CD4-positive, alpha-beta T cell (primary cell): ENCODE results near the gene GOLGA8J. TPM values are rescaled to one million over a fixed set of nuclear protein-coding genes. Genes with fewer than 3 reads are reported as not detected.

Experiments used
- ATAC-seq: fragments of 200-7000 bp; cut with Tn5 transposase; one replicate; pipeline ENCODE4 v1.10.0; 2022; ENCODE audit warnings: mild to moderate bottlenecking; ENCODE audit not compliant: poor library complexity
- CTCF ChIA-PET: fragments of 350-600 bp; sonication (Branson Sonifier 250); formaldehyde crosslinking; loops from one replicate; lab custom pipeline; 2021; ENCODE audit warnings: antibody characterized with exemption, inconsistent platforms; lab: Charles Lee
- POLR2A ChIA-PET: fragments of 350-600 bp; sonication (Branson Sonifier 250); formaldehyde crosslinking; loops from one replicate; lab custom pipeline; 2021; ENCODE audit warnings: antibody characterized with exemption, inconsistent platforms; lab: Charles Lee
- DNase-seq, 14 experiments: peaks; one replicate each; pipeline ENCODE4 v3.0.0-alpha.2; 2013 to 2020; ENCODE audit warnings: mixed read lengths in 2 of 14
- H3K27ac ChIP-seq, 2 donors: one replicate each; pipeline versions ENCODE4 v1.5.1 to v1.7.0; 2013; ENCODE audit warnings: low read length in 2 of 2, low read depth in 1 of 2, mild to moderate bottlenecking in 1 of 2
- H3K27me3 ChIP-seq, 2 experiments: 1 replicate in 1 of 2; 2 replicates in 1 of 2; pipeline versions ENCODE4 v1.6.1 to v1.7.0; 2013; ENCODE audit warnings: low read length in 2 of 2, control low read depth in 1 of 2, mild to moderate bottlenecking in 1 of 2, moderate library complexity in 1 of 2; ENCODE audit not compliant: insufficient read depth in 2 of 2, control insufficient read depth in 1 of 2
- H3K36me3 ChIP-seq: one replicate; pipeline ENCODE4 v1.6.1; 2013; ENCODE audit warnings: low read length, control low read depth; ENCODE audit not compliant: insufficient read depth
- H3K4me1 ChIP-seq: one replicate; pipeline ENCODE4 v1.6.1; 2013; ENCODE audit warnings: low read length, control low read depth; ENCODE audit not compliant: insufficient read depth
- H3K4me3 ChIP-seq: one replicate; pipeline ENCODE4 v1.5.1; 2013; ENCODE audit warnings: mild to moderate bottlenecking, low read length, moderate library complexity
- H3K9me3 ChIP-seq, 2 experiments: 1 replicate in 1 of 2; 2 replicates in 1 of 2; pipeline versions ENCODE4 v1.6.1 to v1.7.0; 2013; ENCODE audit warnings: low read length in 2 of 2, mild to moderate bottlenecking in 2 of 2, control low read depth in 1 of 2, moderate library complexity in 1 of 2; ENCODE audit not compliant: control insufficient read depth in 1 of 2, insufficient read depth in 1 of 2
- H3K27ac Mint-ChIP-seq: one replicate; pipeline ENCODE4 v1.8.0; 2020; ENCODE audit warnings: mixed read lengths
- H3K27me3 Mint-ChIP-seq: one replicate; pipeline ENCODE4 v1.8.0; 2021; ENCODE audit warnings: mixed read lengths
- H3K36me3 Mint-ChIP-seq: one replicate; pipeline ENCODE4 v1.8.0; 2021; ENCODE audit warnings: low read depth, mixed read lengths
- H3K4me1 Mint-ChIP-seq: one replicate; pipeline ENCODE4 v1.8.0; 2021; ENCODE audit warnings: low read depth, mixed read lengths
- H3K4me3 Mint-ChIP-seq: one replicate; pipeline ENCODE4 v1.8.0; 2020; ENCODE audit warnings: mild to moderate bottlenecking, mixed read lengths
- H3K9me3 Mint-ChIP-seq: one replicate; pipeline ENCODE4 v1.8.0; 2020; ENCODE audit warnings: mixed read lengths
- intact Hi-C, 2 experiments: fragments of 100-400 bp; cut with DNase I in 1 of 2; cut with micrococcal nuclease in 1 of 2; formaldehyde crosslinking; loops; one replicate each; pipeline versions ENCODE4 v1.15.1 to v1.9.0; 2023 to 2025; cut with DNase I, micrococcal nuclease
- total RNA-seq, 174 experiments: library from RNA in 2 of 174; stranded (reverse) in 2 of 174; gene quantifications; one replicate each; pipeline ENCODE4 v1.2.3 and lab custom pipeline; 2021 to 2026
- TF ChIP-seq, protein P1 (sequence below): fragments of 200-600 bp; IDR thresholded peaks from one replicate; pipeline ENCODE4 v1.8.0; 2022; ENCODE audit warnings: antibody characterized with exemption, mild to moderate bottlenecking

The GOLGA8J gene
- total RNA-seq, 2 experiments from 2014 or later, result 0.19 TPM; not detected in 1

DNA sequence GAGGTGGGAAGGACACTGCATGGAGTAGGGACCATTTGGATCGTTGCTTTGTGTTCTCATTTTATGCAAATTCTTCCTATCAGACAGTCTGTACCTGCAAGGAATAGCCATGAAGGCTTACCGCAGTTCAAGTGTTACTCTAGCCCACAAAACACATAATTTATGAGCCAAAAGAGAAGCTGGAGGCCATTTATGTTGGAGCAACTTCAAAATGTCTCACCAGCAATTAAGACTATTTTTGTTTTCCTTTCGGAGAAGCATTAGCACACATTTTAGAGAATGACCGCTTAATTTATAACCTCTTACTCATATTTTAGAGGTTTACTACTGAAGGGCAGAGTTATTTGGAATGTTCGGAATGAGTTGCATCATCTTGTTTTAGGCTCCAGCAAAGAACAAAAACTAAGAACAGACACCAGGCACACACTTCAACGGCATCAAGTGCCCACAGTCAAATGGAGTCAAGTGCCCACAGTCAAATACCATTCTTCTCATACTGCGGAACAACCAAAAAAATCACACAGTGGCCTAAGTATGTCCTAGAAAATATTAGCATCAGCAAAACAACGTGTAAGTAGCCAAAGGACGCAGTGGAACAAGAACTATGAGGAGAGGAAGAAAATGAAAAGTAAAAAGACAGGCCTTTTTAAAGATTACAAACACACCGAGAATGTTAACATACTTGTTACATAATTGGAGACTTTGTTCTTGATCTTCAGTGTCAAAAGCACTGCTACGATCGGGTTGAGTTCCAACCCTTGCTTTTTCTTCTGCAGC is 17.5 kb upstream of the GOLGA8J start:
- no peaks in the 10 kb centered on the region for H3K36me3 Mint-ChIP-seq
- H3K4me1 Mint-ChIP-seq, result no peaks in the 10 kb centered on the region
- Histone ChIP-seq H3K4me3 (no peak overlapping the region), H3K27me3 (no peaks in the 10 kb centered on the region), H3K9me3 (peaks cover 0 to 4% of the 10 kb centered on the region in 2 experiments), H3K27ac (no peak overlapping the region), H3K4me1 (no peaks in the 10 kb centered on the region), H3K36me3 (no peaks in the 10 kb centered on the region)
- DNase-seq (no peak), ATAC-seq (no peak)
- TF ChIP-seq, protein P1, sequence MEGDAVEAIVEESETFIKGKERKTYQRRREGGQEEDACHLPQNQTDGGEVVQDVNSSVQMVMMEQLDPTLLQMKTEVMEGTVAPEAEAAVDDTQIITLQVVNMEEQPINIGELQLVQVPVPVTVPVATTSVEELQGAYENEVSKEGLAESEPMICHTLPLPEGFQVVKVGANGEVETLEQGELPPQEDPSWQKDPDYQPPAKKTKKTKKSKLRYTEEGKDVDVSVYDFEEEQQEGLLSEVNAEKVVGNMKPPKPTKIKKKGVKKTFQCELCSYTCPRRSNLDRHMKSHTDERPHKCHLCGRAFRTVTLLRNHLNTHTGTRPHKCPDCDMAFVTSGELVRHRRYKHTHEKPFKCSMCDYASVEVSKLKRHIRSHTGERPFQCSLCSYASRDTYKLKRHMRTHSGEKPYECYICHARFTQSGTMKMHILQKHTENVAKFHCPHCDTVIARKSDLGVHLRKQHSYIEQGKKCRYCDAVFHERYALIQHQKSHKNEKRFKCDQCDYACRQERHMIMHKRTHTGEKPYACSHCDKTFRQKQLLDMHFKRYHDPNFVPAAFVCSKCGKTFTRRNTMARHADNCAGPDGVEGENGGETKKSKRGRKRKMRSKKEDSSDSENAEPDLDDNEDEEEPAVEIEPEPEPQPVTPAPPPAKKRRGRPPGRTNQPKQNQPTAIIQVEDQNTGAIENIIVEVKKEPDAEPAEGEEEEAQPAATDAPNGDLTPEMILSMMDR, result no peak
- H3K27ac Mint-ChIP-seq, result no peak overlapping the region
- no peaks in the 10 kb centered on the region for H3K9me3 Mint-ChIP-seq
- POLR2A ChIA-PET, result no interaction called here
- no peak overlapping the region for H3K4me3 Mint-ChIP-seq
- CTCF ChIA-PET, result no interaction called here
- intact Hi-C loops, result no loop called here
- peaks cover 8% of the 10 kb centered on the region for H3K27me3 Mint-ChIP-seq

DNA sequence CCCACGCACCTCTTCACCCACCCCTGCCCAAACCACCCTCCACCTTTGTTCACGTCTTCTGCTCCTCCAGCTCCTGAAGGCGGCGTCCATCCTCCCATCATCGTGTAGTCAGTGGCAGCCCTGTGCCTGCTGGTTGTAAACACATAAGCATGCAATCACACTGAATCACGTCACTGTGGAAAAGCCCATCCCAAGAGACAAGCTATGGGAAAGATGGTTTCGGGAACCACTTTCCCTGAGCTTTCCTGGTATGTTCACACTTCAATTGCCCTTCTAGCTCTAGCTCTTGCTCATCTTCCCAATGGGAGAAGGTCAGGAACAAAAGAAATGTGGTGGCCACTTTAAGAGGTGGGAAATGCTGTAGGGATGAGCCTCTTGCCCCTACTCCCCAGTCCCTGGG is 14.4 kb upstream of the GOLGA8J start:
- POLR2A ChIA-PET, result no interaction called here
- no peaks in the 10 kb centered on the region for H3K36me3 Mint-ChIP-seq
- no peak overlapping the region for H3K27ac Mint-ChIP-seq
- H3K36me3 ChIP-seq, result no peaks in the 10 kb centered on the region
- peaks cover 26% of the 10 kb centered on the region for H3K27me3 Mint-ChIP-seq
- no peaks in the 10 kb centered on the region for H3K27me3 ChIP-seq
- CTCF ChIA-PET, result no interaction called here
- TF ChIP-seq, protein P1, result no peak
- no peak overlapping the region for H3K27ac ChIP-seq
- H3K4me3 Mint-ChIP-seq, result no peak overlapping the region
- ATAC-seq, result no peak
- H3K4me1 Mint-ChIP-seq, result no peaks in the 10 kb centered on the region
- H3K4me1 ChIP-seq, result no peaks in the 10 kb centered on the region
- intact Hi-C loops, result no loop called here
- H3K9me3 ChIP-seq, result peaks cover 0 to 4% of the 10 kb centered on the region in 2 experiments
- no peak overlapping the region for H3K4me3 ChIP-seq
- no peaks in the 10 kb centered on the region for H3K9me3 Mint-ChIP-seq
- DNase-seq, result no peak

DNA sequence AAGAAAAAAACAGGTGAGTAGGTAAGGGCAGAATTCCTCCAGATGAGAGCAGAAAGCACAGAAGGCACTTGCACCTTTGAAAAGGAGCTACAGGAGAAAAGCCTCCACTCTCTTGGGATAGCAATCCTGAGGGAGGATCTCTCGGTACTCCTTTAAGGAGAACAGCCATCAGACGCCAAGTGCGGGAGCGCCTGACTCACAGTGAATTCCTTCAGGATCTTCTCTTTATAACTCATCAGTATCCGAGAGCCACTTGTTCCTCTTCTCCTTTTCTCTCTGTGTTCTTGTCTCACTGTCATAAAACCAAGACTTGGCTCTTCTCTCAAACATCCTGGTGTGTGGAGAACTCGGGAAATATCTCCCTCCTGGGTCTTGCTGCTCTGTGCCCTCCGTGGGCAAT is 10.1 kb upstream of the GOLGA8J start:
- Mint-ChIP-seq H3K4me3 (no peak overlapping the region), H3K36me3 (no peaks in the 10 kb centered on the region), H3K4me1 (no peaks in the 10 kb centered on the region), H3K27ac (no peak overlapping the region), H3K9me3 (no peaks in the 10 kb centered on the region), H3K27me3 (peaks cover 48% of the 10 kb centered on the region)
- H3K27ac ChIP-seq, result no peak overlapping the region
- H3K9me3 ChIP-seq, result peaks cover 0 to 4% of the 10 kb centered on the region in 2 experiments
- ChIA-PET POLR2A (no interaction called here), CTCF (no interaction called here)
- intact Hi-C loops, result no loop called here
- H3K36me3 ChIP-seq, result no peaks in the 10 kb centered on the region
- no peak overlapping the region for H3K4me3 ChIP-seq
- H3K27me3 ChIP-seq, result peaks cover 0 to 4% of the 10 kb centered on the region in 2 experiments
- TF ChIP-seq, protein P1, result no peak
- H3K4me1 ChIP-seq, result no peaks in the 10 kb centered on the region
- DNase-seq (no peak), ATAC-seq (no peak)
